Cardiac septum (tissue), 1 donor: ENCODE measurements around the gene CBFA2T3. TPM values are rescaled to one million over a fixed set of nuclear protein-coding genes. Genes with fewer than 3 reads are reported as not detected.

Experiments used
- total RNA-seq: library from RNA; stranded (reverse); fragmentation: NEBNext Ultra II Directional; extraction: Animal tissue kit (Norgen Biotek cat#: 25700); gene quantifications from one replicate; pipeline ENCODE4 v1.2.1, GENCODE V29; 2021
- donor health status: DM: no; HTN: no; CAD: no.

Gene CBFA2T3
- total RNA-seq, 1 donor from 2014 or later, result 5.9 TPM

Other genes starting within 250 kb of the CBFA2T3 start
- 20.4 TPM for gene PIEZO1, start 192.0 kb downstream of the CBFA2T3 start, total RNA-seq
- 0.46 TPM for gene CDT1, start 173.4 kb downstream of the CBFA2T3 start, total RNA-seq
- 46.6 TPM for gene APRT, start 165.3 kb downstream of the CBFA2T3 start, total RNA-seq
- 18.0 TPM for gene GALNS, start 120.3 kb downstream of the CBFA2T3 start, total RNA-seq
- gene TRAPPC2L, start 120.1 kb downstream of the CBFA2T3 start, total RNA-seq, result 42.3 TPM
- not detected for gene PABPN1L, start 110.5 kb downstream of the CBFA2T3 start, total RNA-seq
- gene ACSF3, start 116.6 kb upstream of the CBFA2T3 start, total RNA-seq, result 14.7 TPM
- gene CDH15, start 194.5 kb upstream of the CBFA2T3 start, total RNA-seq, result 0.27 TPM
- not detected for gene SLC22A31, start 223.3 kb upstream of the CBFA2T3 start, total RNA-seq
- gene ZNF778, start 240.5 kb upstream of the CBFA2T3 start, total RNA-seq, result 9.7 TPM